ENCODE results near the gene DCLRE1A. TPM values are rescaled to one million over a fixed set of nuclear protein-coding genes. Genes with fewer than 3 reads are reported as not detected.

Gene DCLRE1A
- total RNA-seq, 6 donors from 2014 or later: 4.0 to 12.4 (median 6.0) TPM

DNA sequence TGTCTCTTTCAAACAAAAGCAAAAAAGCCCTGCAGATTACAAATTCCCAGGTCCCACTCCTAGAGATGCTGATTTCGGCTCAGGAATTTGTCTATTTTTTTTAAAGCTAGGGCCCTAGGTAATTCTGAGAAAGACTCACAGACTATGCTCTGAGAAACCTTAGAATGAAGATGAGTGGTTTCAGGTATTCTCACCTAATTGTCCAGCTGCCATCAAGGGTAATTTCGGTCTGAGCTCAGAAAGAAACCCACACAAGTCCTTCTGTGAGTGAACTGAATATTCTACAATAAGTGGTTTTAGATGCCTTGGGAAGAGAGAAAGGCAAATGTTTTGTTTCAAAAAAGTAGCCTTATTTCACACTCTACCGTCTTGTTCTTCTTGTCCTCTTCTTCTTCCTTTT, 45.7 kb downstream of the DCLRE1A start:
- TF ChIP-seq EP300 (IDR thresholded peaks at IDR 0.05) (no peak), POLR2A (IDR thresholded peaks at IDR 0.05) (no peak), POLR2AphosphoS5 (IDR thresholded peaks at IDR 0.05) (no peak), CTCF (IDR thresholded peaks at IDR 0.05) (no peak)
- Histone ChIP-seq H3K27ac (no peak overlapping the region), H3K36me3 (no peaks in the 10 kb centered on the region), H3K9me3 (no peaks in the 10 kb centered on the region), H3K4me3 (no peak overlapping the region), H3K27me3 (no peaks in the 10 kb centered on the region), H3K4me1 (no peaks in the 10 kb centered on the region)
- WGBS, 2 donors: 85% methylated on average over 3 of the region's 3 CpGs
- no peak for DNase-seq
- no peak for ATAC-seq (ENCODE audit: low FRiP score in 2 of 2)

- Histone ChIP-seq H3K27ac (no peak overlapping the region), H3K4me1 (no peaks in the 10 kb centered on the region), H3K36me3 (no peaks in the 10 kb centered on the region), H3K9me3 (no peaks in the 10 kb centered on the region), H3K27me3 (no peaks in the 10 kb centered on the region), H3K4me3 (no peak overlapping the region)
- no peak for TF ChIP-seq POLR2A (IDR thresholded peaks at IDR 0.05)
- no peak for TF ChIP-seq CTCF (IDR thresholded peaks at IDR 0.05)
- no peak for TF ChIP-seq POLR2AphosphoS5 (IDR thresholded peaks at IDR 0.05)
- TF ChIP-seq EP300 (IDR thresholded peaks at IDR 0.05): no peak
- 93 to 96% methylated on average over 4 of the region's 4 CpGs for WGBS, 2 donors
- DNase-seq (no peak), ATAC-seq (ENCODE audit: low FRiP score in 2 of 2) (no peak)
Measured at GRCh38 chr10:113806503-113806902, 47.4 kb downstream of the DCLRE1A start.

GRCh38 chr10:113802997-113803396, 50.9 kb downstream of the DCLRE1A start:
- ATAC-seq (ENCODE audit: low FRiP score in 2 of 2): no peak
- Histone ChIP-seq H3K4me1 (peaks cover 0 to 5% (median 0%) of the 10 kb centered on the region in 4 donors), H3K36me3 (no peaks in the 10 kb centered on the region), H3K27me3 (no peaks in the 10 kb centered on the region), H3K9me3 (no peaks in the 10 kb centered on the region), H3K4me3 (no peak overlapping the region), H3K27ac (peak overlapping the region in 1 of 4 donors; percentile 54)
- no peak for DNase-seq
- 40 to 41% methylated on average over 4 of the region's 4 CpGs for WGBS, 2 donors
- no peak for TF ChIP-seq EP300 (IDR thresholded peaks at IDR 0.05)
- no peak for TF ChIP-seq POLR2A (IDR thresholded peaks at IDR 0.05)
- TF ChIP-seq CTCF (IDR thresholded peaks at IDR 0.05): no peak

- H3K36me3 ChIP-seq: no peaks in the 10 kb centered on the region
- no peak overlapping the region for H3K4me3 ChIP-seq
- H3K27me3 ChIP-seq: no peaks in the 10 kb centered on the region
- peaks cover 0 to 5% (median 0%) of the 10 kb centered on the region in 4 donors for H3K4me1 ChIP-seq
- no peaks in the 10 kb centered on the region for H3K9me3 ChIP-seq
- WGBS, 2 donors: 80 to 83% methylated on average over 6 of the region's 6 CpGs
- TF ChIP-seq EP300 (IDR thresholded peaks at IDR 0.05) (no peak), CTCF (IDR thresholded peaks at IDR 0.05) (no peak), POLR2AphosphoS5 (IDR thresholded peaks at IDR 0.05) (no peak), POLR2A (IDR thresholded peaks at IDR 0.05) (no peak)
- no peak for DNase-seq
- no peak for ATAC-seq (ENCODE audit: low FRiP score in 2 of 2)
- H3K27ac ChIP-seq: no peak overlapping the region
Measured at GRCh38 chr10:113801569-113801968, 52.3 kb downstream of the DCLRE1A start.

DNA sequence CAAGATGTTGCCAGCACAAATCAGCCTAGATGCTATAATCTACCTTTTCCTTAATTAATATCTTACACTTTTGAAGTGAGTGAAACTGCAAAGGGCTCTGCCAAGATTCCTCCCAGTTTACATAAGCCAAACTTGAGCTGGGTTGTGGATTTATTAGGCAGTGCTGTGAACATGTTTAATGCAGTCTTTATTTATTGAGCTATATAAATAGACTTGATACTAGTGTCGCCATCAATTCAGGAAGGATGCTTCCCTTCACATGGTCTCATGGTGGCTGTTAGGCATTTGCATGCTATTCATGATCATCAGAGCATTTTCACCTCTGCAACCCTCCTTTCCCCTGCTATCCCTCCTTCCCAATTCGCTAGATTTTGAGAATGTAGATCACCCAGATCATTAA, 62.2 kb downstream of the DCLRE1A start:
- H3K4me1 ChIP-seq: no peaks in the 10 kb centered on the region
- 70 to 72% methylated on average over 2 of the region's 2 CpGs for WGBS, 2 donors
- no peak for ATAC-seq (ENCODE audit: low FRiP score in 2 of 2)
- TF ChIP-seq EP300 (IDR thresholded peaks at IDR 0.05) (no peak), POLR2A (IDR thresholded peaks at IDR 0.05) (no peak), POLR2AphosphoS5 (IDR thresholded peaks at IDR 0.05) (no peak)
- no peak overlapping the region for H3K27ac ChIP-seq
- DNase-seq: no peak
- H3K9me3 ChIP-seq: no peaks in the 10 kb centered on the region
- H3K36me3 ChIP-seq: no peaks in the 10 kb centered on the region
- H3K27me3 ChIP-seq: no peaks in the 10 kb centered on the region
- H3K4me3 ChIP-seq: no peak overlapping the region

All from upper lobe of left lung (tissue), 6 donors.